HG02759 (cell line): ENCODE measurements around the gene PRSS1.
A peak's percentile ranks its signal among the peaks of the same experiment; 100 is the strongest.
"Not testable (repeated sequence)": the region's sequence is repeated elsewhere in the genome, so short reads cannot be mapped to it uniquely, and the experiment has no call there.

Experiments used
- ATAC-seq: cut with Tn5 transposase; IDR thresholded peaks from one replicate; pipeline ENCODE4 v1.9.1; 2021; ENCODE audit warnings: mild to moderate bottlenecking, moderate library complexity; ENCODE audit not compliant: unreplicated experiment

Gene PRSS1

DNA sequence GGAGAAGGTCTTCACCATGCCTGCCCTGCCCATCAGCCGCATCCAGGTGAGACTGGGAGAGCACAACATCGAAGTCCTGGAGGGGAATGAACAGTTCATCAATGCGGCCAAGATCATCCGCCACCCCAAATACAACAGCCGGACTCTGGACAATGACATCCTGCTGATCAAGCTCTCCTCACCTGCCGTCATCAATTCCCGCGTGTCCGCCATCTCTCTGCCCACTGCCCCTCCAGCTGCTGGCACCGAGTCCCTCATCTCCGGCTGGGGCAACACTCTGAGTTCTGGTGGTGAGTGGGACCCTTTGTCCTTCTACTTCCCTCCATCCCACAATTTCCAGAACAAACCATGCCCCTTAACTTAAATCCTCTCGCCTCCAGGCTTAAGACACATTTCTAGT is 24.0 kb downstream of the PRSS1 start:
- ATAC-seq = no peak

GRCh38 chr7:142773937-142774744 is 24.9 kb downstream of the PRSS1 start:
- ATAC-seq = no peak

DNA sequence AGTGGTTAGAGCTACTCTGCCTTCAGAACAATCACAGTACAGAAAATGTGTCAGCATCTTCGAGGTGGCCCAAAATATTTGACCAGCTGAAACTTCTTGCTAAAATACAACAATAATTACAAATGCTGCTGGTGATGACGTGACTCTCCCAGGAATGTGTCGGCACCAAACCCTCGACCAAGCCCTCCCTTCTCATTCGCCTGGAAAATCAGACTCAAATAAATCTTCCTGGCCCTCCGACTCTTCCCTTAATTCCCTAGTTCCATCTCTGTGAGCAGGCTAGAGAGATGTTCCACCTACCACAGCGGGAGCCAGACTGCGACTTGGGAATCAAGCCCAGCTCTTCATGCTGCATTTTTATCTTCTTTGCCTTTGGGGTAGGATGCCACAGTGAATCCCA is 25.6 kb downstream of the PRSS1 start:
- no peak for ATAC-seq

GRCh38 chr7:142775351-142776115 is 26.3 kb downstream of the PRSS1 start:
- not testable (repeated sequence) for ATAC-seq

- no peak for ATAC-seq
Observed at GRCh38 chr7:142776206-142776844, 27.1 kb downstream of the PRSS1 start.

GRCh38 chr7:142776845-142777225 is 27.6 kb downstream of the PRSS1 start:
- not testable (repeated sequence) for ATAC-seq

GRCh38 chr7:142777318-142777717 is 28.0 kb downstream of the PRSS1 start:
- no peak for ATAC-seq

DNA sequence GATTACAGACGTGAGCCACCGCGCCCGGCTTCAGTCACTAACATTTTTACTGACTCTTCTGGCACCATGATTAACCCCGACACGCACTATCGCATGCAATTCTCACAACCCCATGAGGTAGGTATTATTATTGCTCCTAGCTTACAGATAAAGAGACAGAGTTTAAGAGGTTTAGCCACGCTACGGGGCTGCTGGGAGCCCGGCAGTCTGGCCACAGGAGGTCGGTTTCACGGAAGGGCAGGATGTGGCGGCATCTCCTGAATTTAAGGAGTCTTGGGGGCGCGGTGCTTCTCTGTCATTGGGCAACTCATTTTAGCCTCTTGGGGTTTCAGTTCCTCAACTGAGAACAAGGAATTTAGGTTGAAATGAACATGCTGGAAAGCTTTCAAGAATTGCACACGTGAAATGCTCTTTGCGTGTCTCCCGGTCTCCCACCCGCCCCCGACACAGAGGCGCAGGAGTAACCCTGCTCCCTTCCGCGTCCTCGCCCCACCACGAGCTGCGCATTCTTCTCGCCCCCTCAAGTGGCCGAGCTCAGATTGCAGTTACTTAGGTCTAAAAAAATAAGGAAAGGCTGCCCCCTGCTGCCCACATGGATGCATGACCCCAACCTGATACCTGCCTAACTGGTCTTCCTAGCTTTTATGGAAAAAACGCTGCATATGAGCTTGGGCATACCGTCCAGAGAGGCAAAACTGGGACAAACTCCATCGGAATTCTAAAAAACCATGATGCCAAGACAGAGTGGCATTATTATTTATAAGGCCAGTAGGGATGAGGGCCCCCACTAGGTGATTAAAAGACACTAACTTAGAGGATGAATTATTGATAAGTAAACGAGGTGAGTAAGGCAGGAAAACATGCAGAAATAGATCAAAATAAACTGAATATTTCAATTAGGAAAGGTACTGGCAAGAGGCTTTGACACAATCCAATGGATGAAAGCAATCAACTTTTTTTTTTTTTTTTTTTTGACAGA is 33.9 kb downstream of the PRSS1 start:
- peak; percentile 88 for ATAC-seq

DNA sequence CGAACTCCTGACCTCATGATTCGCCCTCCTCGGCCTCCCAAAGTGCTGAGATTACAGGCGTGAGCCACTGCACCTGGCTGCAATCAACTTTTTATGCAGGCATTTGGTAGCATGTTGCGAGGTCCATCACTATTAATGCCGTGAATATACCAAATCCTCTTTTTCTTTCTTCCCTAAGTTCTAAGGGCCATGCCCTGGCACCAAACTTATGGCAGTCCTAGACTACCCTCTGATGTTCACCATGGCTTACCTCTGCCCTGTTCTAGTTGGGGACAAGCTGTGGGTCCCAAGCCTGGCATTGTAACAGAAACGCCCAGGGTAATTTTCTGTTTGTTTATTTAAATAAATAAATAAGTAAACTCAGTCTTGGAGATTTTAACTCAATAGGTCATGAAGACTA is 34.8 kb downstream of the PRSS1 start:
- no peak for ATAC-seq

- no peak for ATAC-seq
Observed at GRCh38 chr7:142784716-142785115, 35.4 kb downstream of the PRSS1 start.

DNA sequence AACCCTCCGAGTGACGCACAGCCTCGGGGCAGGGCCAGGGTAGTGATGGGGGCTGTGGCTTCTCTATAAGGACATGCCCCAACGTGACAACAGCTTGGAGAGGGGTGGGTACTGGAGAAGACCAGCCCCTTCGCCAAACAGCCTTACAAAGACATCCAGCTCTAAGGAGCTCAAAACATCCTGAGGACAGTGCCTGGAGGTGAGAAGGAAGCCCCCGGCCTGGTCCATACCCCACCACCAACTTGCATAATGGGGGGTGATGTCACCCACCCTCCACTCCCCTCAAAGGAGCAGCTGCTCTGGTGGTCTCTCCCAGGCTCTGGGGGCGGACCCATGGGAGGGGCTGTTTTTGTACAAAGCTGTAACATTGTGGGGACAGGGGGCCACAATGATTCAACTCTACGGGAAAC is 36.6 kb downstream of the PRSS1 start:
- no peak for ATAC-seq

DNA sequence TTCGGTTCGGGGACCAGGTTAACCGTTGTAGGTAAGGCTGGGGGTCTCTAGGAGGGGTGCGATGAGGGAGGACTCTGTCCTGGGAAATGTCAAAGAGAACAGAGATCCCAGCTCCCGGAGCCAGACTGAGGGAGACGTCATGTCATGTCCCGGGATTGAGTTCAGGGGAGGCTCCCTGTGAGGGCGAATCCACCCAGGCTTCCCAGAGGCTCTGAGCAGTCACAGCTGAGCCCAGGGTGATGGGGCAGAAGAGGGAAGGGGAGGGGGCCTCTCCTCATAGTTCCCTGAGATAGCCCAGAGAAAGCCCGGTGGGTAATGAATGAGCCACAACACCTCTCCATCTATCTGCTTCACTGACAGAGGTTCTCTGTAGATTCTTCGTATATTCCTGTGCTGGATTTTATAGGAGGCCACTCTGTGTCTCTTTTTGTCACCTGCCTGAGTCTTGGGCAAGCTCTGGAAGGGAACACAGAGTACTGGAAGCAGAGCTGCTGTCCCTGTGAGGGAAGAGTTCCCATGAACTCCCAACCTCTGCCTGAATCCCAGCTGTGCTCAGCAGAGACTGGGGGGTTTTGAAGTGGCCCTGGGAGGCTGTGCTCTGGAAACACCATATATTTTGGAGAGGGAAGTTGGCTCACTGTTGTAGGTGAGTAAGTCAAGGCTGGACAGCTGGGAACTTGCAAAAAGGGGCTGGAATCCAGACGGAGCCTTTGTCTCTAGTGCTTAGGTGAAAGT is 37.9 kb downstream of the PRSS1 start:
- ATAC-seq = no peak

DNA sequence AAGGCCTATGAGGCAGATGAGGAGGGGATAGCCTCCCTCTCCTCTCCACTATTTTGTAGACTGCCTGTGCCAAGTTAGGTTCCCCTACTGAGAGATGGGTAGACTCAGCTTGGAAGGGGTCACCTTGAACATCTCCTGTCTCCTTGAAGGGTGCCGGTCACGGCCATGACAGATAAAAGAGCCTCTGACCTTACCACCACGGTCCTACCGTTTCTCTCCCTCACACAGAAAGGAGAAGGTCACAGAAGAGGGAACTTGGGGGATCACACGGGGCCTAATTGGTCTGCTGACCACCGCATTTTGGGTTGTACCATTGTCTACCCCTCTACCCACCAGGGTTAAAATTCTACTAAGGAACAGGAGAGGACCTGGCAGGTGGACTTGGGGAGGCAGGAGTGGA is 38.5 kb downstream of the PRSS1 start:
- ATAC-seq = no peak

- no peak for ATAC-seq
Observed at GRCh38 chr7:142788303-142789289, 39.3 kb downstream of the PRSS1 start.

- no peak for ATAC-seq
Observed at GRCh38 chr7:142789441-142789840, 40.2 kb downstream of the PRSS1 start.

GRCh38 chr7:142790056-142790455 is 40.8 kb downstream of the PRSS1 start:
- ATAC-seq = no peak

DNA sequence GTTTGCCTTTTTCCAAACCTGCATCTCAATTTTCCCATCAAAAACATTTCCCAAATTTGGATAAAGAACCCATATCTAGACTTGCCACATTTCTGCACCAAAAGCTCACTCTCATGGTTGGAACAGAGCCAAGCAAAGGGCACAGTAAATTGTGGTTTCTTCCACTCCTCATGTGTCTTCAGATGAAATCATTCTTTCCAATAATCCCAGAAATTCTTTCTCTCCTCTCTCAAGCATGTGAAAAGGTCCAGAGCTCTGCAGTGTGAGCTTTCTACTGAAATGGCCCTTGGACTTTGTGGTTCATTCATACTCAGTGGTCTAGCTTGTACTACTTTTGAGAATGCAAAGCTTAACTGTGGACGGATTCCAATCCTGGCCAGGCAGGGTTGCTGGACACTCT is 41.3 kb downstream of the PRSS1 start:
- no peak for ATAC-seq

- no peak for ATAC-seq
Observed at GRCh38 chr7:142791502-142791901, 42.2 kb downstream of the PRSS1 start.

DNA sequence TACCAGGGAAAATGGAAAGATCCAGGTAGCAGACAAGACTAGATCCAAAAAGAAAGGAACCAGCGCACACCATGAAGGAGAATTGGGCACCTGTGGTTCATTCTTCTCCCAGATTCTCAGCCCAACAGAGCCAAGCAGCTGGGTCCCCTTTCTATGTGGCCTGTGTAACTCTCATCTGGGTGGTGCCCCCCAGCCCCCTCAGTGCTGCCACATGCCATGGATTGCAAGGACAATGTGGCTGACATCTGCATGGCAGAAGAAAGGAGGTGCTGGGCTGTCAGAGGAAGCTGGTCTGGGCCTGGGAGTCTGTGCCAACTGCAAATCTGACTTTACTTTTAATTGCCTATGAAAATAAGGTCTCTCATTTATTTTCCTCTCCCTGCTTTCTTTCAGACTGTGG is 42.9 kb downstream of the PRSS1 start:
- ATAC-seq = no peak
